Coronary artery (tissue), 2 donors: ENCODE results near the gene AGMO.
A peak's percentile ranks its signal among the peaks of the same experiment; 100 is the strongest.

ENCODE experiments used
- DNase-seq: peaks from one replicate; pipeline ENCODE4 v3.0.0-alpha.2; 2017; ENCODE audit warnings: low spot score
- H3K27ac ChIP-seq, 2 donors: fragments of 200-600 bp; sonication (generic); one replicate each; pipeline ENCODE4 v1.5.1; 2016 to 2019
- H3K4me3 ChIP-seq: fragments of 200-600 bp; sonication (generic); 2 replicates; pipeline ENCODE4 v1.5.1; 2016; ENCODE audit warnings: mild to moderate bottlenecking, moderate library complexity
- TF ChIP-seq, protein P1 (sequence below): fragments of 200-600 bp; sonication (generic); IDR thresholded peaks from one replicate; pipeline ENCODE4 v1.5.1; 2019; ENCODE audit warnings: antibody characterized with exemption

Gene AGMO

GRCh38 chr7:15561835-15562234 lies at the start of gene AGMO:
Gene AGMO (minus strand): TSS chr7:15562015.
- TF ChIP-seq, protein P1, sequence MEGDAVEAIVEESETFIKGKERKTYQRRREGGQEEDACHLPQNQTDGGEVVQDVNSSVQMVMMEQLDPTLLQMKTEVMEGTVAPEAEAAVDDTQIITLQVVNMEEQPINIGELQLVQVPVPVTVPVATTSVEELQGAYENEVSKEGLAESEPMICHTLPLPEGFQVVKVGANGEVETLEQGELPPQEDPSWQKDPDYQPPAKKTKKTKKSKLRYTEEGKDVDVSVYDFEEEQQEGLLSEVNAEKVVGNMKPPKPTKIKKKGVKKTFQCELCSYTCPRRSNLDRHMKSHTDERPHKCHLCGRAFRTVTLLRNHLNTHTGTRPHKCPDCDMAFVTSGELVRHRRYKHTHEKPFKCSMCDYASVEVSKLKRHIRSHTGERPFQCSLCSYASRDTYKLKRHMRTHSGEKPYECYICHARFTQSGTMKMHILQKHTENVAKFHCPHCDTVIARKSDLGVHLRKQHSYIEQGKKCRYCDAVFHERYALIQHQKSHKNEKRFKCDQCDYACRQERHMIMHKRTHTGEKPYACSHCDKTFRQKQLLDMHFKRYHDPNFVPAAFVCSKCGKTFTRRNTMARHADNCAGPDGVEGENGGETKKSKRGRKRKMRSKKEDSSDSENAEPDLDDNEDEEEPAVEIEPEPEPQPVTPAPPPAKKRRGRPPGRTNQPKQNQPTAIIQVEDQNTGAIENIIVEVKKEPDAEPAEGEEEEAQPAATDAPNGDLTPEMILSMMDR = no peak
- H3K27ac ChIP-seq = peak within 1 kb of the TSS in 1 of 2 donors; percentile 64
- peak within 1 kb of the TSS; percentile 54 for H3K4me3 ChIP-seq
- DNase-seq = peak; percentile 76

- no peak overlapping the region for H3K4me3 ChIP-seq
- no peak overlapping the region for H3K27ac ChIP-seq
- TF ChIP-seq, protein P1 = no peak
- no peak for DNase-seq
Measured at GRCh38 chr7:15610503-15610902, 48.7 kb upstream of the AGMO start.

DNA sequence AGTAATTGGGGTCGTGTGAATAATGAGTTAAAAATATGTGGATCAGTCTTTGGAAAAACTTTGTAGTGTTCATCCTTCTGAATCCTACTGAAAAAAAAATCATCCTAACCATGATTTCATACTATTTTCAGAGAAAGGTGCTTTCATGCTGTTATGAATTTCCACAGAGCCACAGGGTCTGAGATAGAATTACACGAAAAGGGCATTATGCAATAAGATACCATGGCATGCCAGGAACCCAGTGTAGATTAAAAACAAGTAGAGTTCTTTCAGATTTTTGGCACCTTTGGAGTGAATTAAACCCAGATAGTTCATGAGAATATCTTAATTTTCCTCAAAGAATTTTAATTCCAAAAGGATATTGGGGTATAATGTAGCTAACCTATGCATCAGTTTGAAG lies 47.5 kb upstream of the AGMO start:
- no peak for DNase-seq
- no peak overlapping the region for H3K27ac ChIP-seq
- TF ChIP-seq, protein P1 = no peak

GRCh38 chr7:15607529-15608210 lies 45.9 kb upstream of the AGMO start:
- H3K27ac ChIP-seq = no peak overlapping the region
- TF ChIP-seq, protein P1 = no peak
- no peak for DNase-seq
- H3K4me3 ChIP-seq = no peak overlapping the region

More for the DNA sequence above, 47.5 kb upstream of the AGMO start:
- no peak overlapping the region for H3K4me3 ChIP-seq

GRCh38 chr7:15606561-15606960 lies 44.7 kb upstream of the AGMO start:
- H3K27ac ChIP-seq = no peak overlapping the region
- TF ChIP-seq, protein P1 = no peak
- H3K4me3 ChIP-seq = no peak overlapping the region
- no peak for DNase-seq

DNA sequence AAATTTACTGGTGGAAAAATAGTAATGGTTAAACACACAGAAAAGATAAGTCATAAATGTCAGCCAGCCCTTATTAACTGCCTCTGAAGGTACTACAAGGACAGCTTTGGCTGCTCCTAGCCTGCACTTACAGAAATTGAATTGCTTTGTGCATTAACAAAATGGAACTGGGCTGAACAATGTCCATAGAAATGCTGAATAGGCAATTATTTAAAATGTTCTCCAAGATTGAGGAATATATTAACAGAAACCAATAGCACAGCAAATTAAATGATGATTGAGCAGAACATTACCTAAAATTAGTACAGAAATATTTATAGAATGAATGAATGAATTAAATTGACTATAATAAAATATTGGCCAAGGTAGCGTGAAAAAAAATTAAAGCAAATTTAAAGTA lies 42.4 kb upstream of the AGMO start:
- no peak overlapping the region for H3K4me3 ChIP-seq
- DNase-seq = no peak
- TF ChIP-seq, protein P1 = no peak
- H3K27ac ChIP-seq = no peak overlapping the region

GRCh38 chr7:15603124-15603523 lies 41.3 kb upstream of the AGMO start:
- TF ChIP-seq, protein P1 = no peak
- no peak for DNase-seq
- Histone ChIP-seq H3K4me3 (no peak overlapping the region), H3K27ac (no peak overlapping the region)
